Thymus (tissue), 14 donors: ENCODE data around the gene APOBEC3F. TPM values are rescaled to one million over a fixed set of nuclear protein-coding genes. Genes with fewer than 3 reads are reported as not detected.
"Not testable (repeated sequence)": the region's sequence is repeated elsewhere in the genome, so short reads cannot be mapped to it uniquely, and the experiment has no call there.

Experiments
- DNase-seq, 9 donors: peaks; one replicate each; pipeline ENCODE4 v3.0.0-alpha.2; 2013; ENCODE audit warnings: low spot score in 9 of 9, low read depth in 6 of 9, missing footprints in 1 of 9
- H3K27ac ChIP-seq, 2 donors: one replicate each; pipeline ENCODE4 v1.5.1; 2013; ENCODE audit warnings: control low read depth in 1 of 2, low read depth in 1 of 2, low read length in 1 of 2, mild to moderate bottlenecking in 1 of 2, moderate library complexity in 1 of 2
- H3K27me3 ChIP-seq, 2 donors: one replicate each; pipeline ENCODE4 v1.5.1; 2013; ENCODE audit warnings: low read length in 1 of 2; ENCODE audit not compliant: control insufficient read depth in 2 of 2, insufficient read depth in 1 of 2
- H3K36me3 ChIP-seq, 2 donors: one replicate each; pipeline ENCODE4 v1.5.1; 2013; ENCODE audit warnings: low read length in 1 of 2, mild to moderate bottlenecking in 1 of 2, moderate library complexity in 1 of 2; ENCODE audit not compliant: control insufficient read depth in 2 of 2, insufficient read depth in 2 of 2
- H3K4me1 ChIP-seq, 2 donors: one replicate each; pipeline ENCODE4 v1.5.1; 2013; ENCODE audit warnings: low read length in 2 of 2; ENCODE audit not compliant: control insufficient read depth in 2 of 2, insufficient read depth in 2 of 2
- H3K4me3 ChIP-seq, 2 donors: one replicate each; pipeline ENCODE4 v1.5.1; 2013; ENCODE audit warnings: low read length in 2 of 2, control low read depth in 1 of 2, mild to moderate bottlenecking in 1 of 2
- H3K9me3 ChIP-seq, 2 donors: one replicate each; pipeline ENCODE4 v1.5.1; 2013; ENCODE audit warnings: low read length in 1 of 2, mild to moderate bottlenecking in 1 of 2; ENCODE audit not compliant: control insufficient read depth in 2 of 2, insufficient read depth in 1 of 2
- WGBS: extraction: QIAGEN DNeasy Blood & Tissue Kit; methylation state at CpG from one replicate; pipeline ENCODE4 v1.1.7; 2013; 5-methylcytosine and 5-hydroxymethylcytosine counted together
- long read RNA-seq, 10 donors: transcript quantifications; one replicate each; lab custom pipeline, GENCODE V29; 2026
- polyA plus RNA-seq: library from polyadenylated mRNA; stranded (reverse); fragments of 200-250 nt; gene quantifications from one replicate; pipeline ENCODE4 v1.2.3, GENCODE V29; 2013
- total RNA-seq: library from RNA; stranded (reverse); fragments of 120-200 nt; gene quantifications from one replicate; pipeline ENCODE4 v1.2.4, GENCODE V29; 2013
- donor health status: healthy.

Gene APOBEC3F
- total RNA-seq, result 6.4 TPM
- polyA plus RNA-seq, result 7.2 TPM
- long read RNA-seq, donor 1, partial matches to known transcripts, result 0 of 1 reads
- long read RNA-seq, donor 1, other reads (novel, unspliced or antisense), result 0 of 1 reads
- long read RNA-seq, donor 2, partial matches to known transcripts, result 0 of 2 reads
- long read RNA-seq, donor 2, other reads (novel, unspliced or antisense), result 0 of 2 reads
- long read RNA-seq, donor 3, partial matches to known transcripts, result 0 of 3 reads
- long read RNA-seq, donor 3, other reads (novel, unspliced or antisense), result 0 of 3 reads
- long read RNA-seq, donor 4, partial matches to known transcripts, result 0 of 1 reads
- long read RNA-seq, donor 4, other reads (novel, unspliced or antisense), result 0 of 1 reads
- long read RNA-seq, donor 5, partial matches to known transcripts, result 8 of 10 reads
- long read RNA-seq, donor 5, other reads (novel, unspliced or antisense), result 0 of 10 reads
- long read RNA-seq, donor 6, result 0 reads
- long read RNA-seq, donor 7, result 0 reads
- long read RNA-seq, donor 8, partial matches to known transcripts, result 0 of 2 reads
- long read RNA-seq, donor 8, other reads (novel, unspliced or antisense), result 0 of 2 reads
- long read RNA-seq, donor 9, result 0 reads
- long read RNA-seq, donor 10, partial matches to known transcripts, result 0 of 1 reads
- long read RNA-seq, donor 10, other reads (novel, unspliced or antisense), result 0 of 1 reads

DNA sequence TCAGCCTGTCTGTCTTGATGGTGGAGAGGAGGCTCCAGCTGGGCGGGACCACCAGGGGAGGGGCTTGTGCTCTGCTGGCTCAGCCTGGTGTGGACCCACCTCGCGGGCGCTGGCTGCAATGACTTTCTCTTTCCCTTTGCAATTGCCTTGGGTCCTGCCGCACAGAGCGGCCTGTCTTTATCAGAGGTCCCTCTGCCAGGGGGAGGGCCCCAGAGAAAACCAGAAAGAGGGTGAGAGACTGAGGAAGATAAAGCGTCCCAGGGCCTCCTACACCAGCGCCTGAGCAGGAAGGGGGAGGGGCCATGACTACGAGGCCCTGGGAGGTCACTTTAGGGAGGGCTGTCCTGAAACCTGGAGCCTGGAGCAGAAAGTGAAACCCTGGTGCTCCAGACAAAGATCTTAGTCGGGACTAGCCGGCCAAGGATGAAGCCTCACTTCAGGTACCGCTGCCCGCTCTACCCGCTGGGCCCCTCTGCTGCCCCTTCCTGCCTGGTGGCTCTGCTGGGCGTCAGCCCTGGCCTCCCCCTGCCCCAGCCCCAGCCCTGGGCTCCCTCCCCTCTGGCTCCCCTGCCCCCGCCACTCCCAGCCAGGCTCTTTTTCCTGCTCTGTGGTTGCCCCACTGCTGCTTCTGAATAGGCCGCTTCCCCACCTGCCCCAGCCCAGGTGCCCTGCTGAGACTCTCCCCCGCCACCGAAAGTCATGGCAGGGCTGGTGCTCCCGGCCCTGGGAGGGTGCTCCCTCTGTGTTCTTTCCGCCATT is at the start of gene APOBEC3F:
Gene APOBEC3F, plus strand, starts transcription at position 327 of the 759 bp plus-strand sequence. Its CDS starts 97 bp downstream, at position 424.
- DNase-seq, result peak in 4 of 9 donors; percentile 20 to 58 (median 22)
- H3K9me3 ChIP-seq, H3K27me3 ChIP-seq, H3K36me3 ChIP-seq: not testable (repeated sequence)
- peak within 1 kb of the TSS; percentile 52 to 57 for H3K4me3 ChIP-seq
- peaks cover 3 to 23% of the 10 kb centered on the region in 2 donors for H3K4me1 ChIP-seq
- H3K27ac ChIP-seq, result peak within 1 kb of the TSS; percentile 76 to 79
- 1% methylated on average over 17 of the region's 21 CpGs for WGBS

DNA sequence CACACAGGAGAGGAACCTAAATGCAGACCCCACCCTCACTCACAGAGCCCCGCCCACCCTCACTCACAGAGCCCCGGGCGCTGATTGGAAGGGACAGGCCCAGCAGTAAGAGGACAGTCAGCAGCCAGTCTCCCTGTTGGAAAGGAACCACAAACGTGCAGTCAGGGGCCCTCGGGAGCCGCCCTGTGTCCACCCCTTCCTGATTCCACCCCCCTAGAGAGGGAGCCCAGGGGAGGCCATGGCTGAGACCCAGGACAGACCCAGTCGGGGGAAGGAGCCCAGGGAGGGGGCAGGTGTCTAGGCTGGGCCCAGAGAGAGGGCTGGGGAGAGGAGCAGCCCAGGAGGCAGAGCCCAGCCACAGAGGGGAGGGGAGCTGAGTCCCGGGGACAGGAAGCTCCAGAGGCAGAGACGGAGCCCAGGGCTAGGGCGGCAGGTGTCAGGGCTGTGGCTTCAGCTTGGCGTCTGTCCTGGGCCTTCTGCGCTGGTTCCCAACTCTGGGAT is 47.7 kb upstream of the APOBEC3F start:
- peak in 1 of 9 donors; percentile 36 for DNase-seq
- Histone ChIP-seq H3K4me1 (peaks cover 4 to 24% of the 10 kb centered on the region in 2 donors), H3K27ac (peak overlapping the region in 1 of 2 donors; percentile 47)
- not testable (repeated sequence) for H3K9me3 ChIP-seq, H3K4me3 ChIP-seq, H3K27me3 ChIP-seq, H3K36me3 ChIP-seq
- WGBS, result 18% methylated on average over 12 of the region's 12 CpGs

DNA sequence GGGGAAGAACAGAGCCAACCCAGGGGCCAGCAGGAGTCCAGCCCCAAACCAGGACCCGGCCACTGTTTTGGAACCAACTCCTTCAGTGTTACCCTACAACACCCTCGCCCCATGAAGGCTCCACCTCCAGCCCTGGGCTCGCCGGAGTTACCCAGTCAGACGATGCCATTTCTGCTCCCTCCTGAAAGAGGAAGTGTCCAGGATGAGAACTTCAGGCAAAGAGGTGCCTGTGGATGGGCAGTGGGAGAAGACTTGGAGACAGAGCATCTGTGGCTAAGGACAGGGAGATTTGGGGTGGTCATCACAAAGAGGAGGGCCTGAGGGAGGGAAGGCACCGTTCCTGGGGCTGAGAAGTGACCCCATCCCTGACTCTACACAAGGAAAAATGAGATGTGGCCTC is 44.6 kb upstream of the APOBEC3F start:
- Histone ChIP-seq H3K9me3 (peaks cover 0 to 5% of the 10 kb centered on the region in 2 donors), H3K36me3 (no peaks in the 10 kb centered on the region), H3K4me3 (no peak overlapping the region), H3K27me3 (peaks cover 0 to 7% of the 10 kb centered on the region in 2 donors), H3K4me1 (peaks cover 4 to 10% of the 10 kb centered on the region in 2 donors), H3K27ac (peak overlapping the region in 1 of 2 donors; percentile 42)
- WGBS, result 82% methylated on average over 6 of the region's 6 CpGs
- no peak for DNase-seq

DNA sequence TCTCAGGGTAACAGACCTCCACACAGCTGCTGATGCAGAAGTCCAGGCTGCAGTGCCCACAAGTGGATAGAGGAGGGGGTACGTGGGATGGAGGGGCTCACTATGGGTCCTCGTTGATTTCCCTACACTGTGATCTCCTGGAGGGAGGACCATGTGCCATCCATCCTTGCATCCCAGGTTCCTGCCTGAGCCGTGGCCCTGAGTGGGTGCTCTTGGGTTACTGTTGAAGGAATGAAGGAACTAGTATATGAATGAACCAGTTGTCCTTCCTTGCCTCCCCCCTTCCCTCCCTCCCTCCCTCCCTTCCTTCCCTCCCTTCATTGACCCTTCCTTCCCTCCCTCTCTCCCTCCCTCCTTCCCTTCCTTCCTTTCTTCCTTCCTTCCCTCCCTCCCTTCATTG is 43.1 kb upstream of the APOBEC3F start:
- WGBS, result 94% methylated on average over 3 of the region's 3 CpGs
- H3K4me1 ChIP-seq, result peaks cover 4 to 10% of the 10 kb centered on the region in 2 donors
- no peak overlapping the region for H3K4me3 ChIP-seq
- H3K27me3 ChIP-seq, result peaks cover 0 to 7% of the 10 kb centered on the region in 2 donors
- H3K36me3 ChIP-seq, result no peaks in the 10 kb centered on the region
- H3K27ac ChIP-seq, result no peak overlapping the region
- H3K9me3 ChIP-seq, result peaks cover 0 to 5% of the 10 kb centered on the region in 2 donors
- no peak for DNase-seq

DNA sequence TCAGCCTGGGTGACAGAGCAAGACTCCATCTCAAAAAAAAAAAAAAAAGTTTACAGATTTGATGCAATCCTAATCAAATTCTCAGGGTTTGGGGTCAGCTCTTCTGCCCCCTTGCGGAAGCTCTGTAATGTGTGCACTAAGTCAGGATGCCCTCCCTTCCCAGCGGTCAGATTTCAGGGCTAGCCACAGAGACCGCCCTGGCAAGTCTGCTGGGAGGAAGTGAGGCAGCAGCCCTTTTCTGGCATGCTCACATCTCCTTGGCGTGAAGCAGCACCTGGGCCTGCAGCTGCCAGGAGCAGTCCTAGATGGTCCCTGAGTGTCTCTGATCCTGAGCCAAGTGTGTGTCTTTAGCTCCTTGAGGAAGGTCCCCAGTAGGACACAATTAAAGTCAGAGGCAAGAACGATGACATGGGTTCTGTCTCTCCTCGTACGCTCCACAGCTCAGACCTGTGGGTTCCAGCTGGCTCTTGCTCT is 37.5 kb upstream of the APOBEC3F start:
- no peaks in the 10 kb centered on the region for H3K36me3 ChIP-seq
- 22% methylated on average over 7 of the region's 7 CpGs for WGBS
- DNase-seq, result peak in 5 of 9 donors; percentile 44 to 80 (median 53)
- H3K9me3 ChIP-seq, result peaks cover 0 to 5% of the 10 kb centered on the region in 2 donors
- no peak overlapping the region for H3K4me3 ChIP-seq
- no peak overlapping the region for H3K27ac ChIP-seq
- H3K4me1 ChIP-seq, result peaks cover 0 to 9% of the 10 kb centered on the region in 2 donors
- peaks cover 0 to 7% of the 10 kb centered on the region in 2 donors for H3K27me3 ChIP-seq

DNA sequence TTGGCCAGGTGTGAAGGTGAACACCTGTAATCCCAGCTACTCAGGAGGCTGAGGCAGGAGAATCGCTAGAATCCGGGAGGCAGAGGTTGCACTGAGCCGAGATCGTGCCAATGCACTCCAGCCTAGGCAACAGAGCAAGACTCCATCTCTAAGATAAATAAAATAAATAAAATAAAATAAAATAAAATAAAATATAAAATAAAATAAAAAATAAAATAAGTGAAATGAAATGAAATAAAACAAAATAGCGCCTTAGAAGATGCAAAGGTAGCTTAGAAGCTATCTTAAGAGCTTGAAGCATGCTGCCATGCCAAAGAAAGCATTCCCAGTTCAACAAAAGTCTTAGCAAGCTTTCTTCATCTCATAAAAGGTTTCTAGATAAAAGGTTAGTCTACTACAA is 33.5 kb upstream of the APOBEC3F start:
- H3K27me3 ChIP-seq, result no peaks in the 10 kb centered on the region
- peaks cover 0 to 4% of the 10 kb centered on the region in 2 donors for H3K9me3 ChIP-seq
- no peak overlapping the region for H3K4me3 ChIP-seq
- peaks cover 0 to 17% of the 10 kb centered on the region in 2 donors for H3K4me1 ChIP-seq
- no peak for DNase-seq
- no peak overlapping the region for H3K27ac ChIP-seq
- H3K36me3 ChIP-seq, result no peaks in the 10 kb centered on the region
- over 99% methylated on average over 5 of the region's 5 CpGs for WGBS

DNA sequence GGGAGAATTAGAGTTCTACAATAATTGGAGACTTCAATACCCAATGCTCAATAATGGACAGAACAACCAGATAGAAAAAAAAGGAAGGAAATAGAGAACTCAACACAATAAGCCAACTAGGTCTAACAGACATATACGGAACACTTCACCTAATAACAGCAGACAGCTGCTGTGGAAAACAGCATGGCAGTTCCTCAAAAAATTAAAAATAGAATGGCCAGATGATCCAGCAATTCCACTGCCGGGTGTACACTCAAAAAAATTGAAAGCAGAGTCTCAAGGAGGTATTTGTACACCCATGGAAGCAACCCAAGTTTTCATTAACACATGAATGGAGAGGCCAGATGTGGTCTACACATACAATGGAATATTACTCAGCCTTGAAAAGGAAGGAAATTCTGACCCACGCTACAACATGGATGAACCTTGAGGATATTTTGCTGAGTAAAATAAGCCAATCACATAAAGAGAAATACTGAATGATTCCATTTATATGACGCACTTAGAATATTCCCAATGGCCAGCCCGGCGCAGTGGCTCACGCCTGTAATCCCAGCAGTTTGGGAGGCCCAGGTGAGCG is 32.3 kb upstream of the APOBEC3F start:
- not testable (repeated sequence) for H3K9me3 ChIP-seq, H3K27ac ChIP-seq, H3K4me3 ChIP-seq, DNase-seq, H3K36me3 ChIP-seq, H3K27me3 ChIP-seq
- WGBS, result 83% methylated on average over 8 of the region's 8 CpGs
- peaks cover 0 to 14% of the 10 kb centered on the region in 2 donors for H3K4me1 ChIP-seq

DNA sequence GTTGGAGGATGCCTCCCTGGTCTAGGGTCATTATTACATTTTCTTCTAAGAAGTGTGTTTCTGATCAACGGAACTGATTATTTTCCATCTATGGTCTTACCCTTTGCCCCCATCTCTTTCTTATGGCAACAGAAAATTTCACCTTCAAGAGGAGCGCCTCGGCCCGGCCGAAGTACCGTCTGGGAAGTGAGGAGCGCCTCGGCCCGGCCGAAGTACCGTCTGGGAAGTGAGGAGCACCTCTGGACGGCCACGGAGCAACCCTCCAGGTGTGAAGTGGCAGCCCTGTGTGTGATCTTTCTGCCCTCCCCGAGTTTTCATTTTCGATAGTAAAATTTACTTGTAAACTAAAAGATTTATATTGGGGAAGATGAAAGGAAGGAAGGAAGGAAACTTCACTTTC is 29.7 kb upstream of the APOBEC3F start:
- Histone ChIP-seq H3K27ac (no peak overlapping the region), H3K4me1 (peaks cover 5 to 32% of the 10 kb centered on the region in 2 donors), H3K4me3 (no peak overlapping the region), H3K27me3 (no peaks in the 10 kb centered on the region), H3K9me3 (peaks cover 0 to 4% of the 10 kb centered on the region in 2 donors), H3K36me3 (no peaks in the 10 kb centered on the region)
- 90% methylated on average over 15 of the region's 15 CpGs for WGBS
- DNase-seq, result no peak
